ENCODE measurements around the gene UBE2E2.

The UBE2E2 gene

GRCh38 chr3:23480329-23480714 is 277.2 kb downstream of the UBE2E2 start:
- no peak for DNase-seq (ENCODE audit: low read depth in 2 of 2)

GRCh38 chr3:23481011-23481615 is 278.0 kb downstream of the UBE2E2 start:
- no peak for DNase-seq (ENCODE audit: low read depth in 2 of 2)

GRCh38 chr3:23481616-23482278 is 278.6 kb downstream of the UBE2E2 start:
- DNase-seq (ENCODE audit: low read depth in 2 of 2), result no peak

GRCh38 chr3:23484386-23484785 is 281.3 kb downstream of the UBE2E2 start:
- DNase-seq (ENCODE audit: low read depth in 2 of 2), result no peak

GRCh38 chr3:23485922-23486321 is 282.8 kb downstream of the UBE2E2 start:
- DNase-seq (ENCODE audit: low read depth in 2 of 2), result no peak

- DNase-seq (ENCODE audit: low read depth in 2 of 2), result no peak
Observed at GRCh38 chr3:23487015-23487414, 283.9 kb downstream of the UBE2E2 start.

GRCh38 chr3:23488618-23489017 is 285.5 kb downstream of the UBE2E2 start:
- no peak for DNase-seq (ENCODE audit: low read depth in 2 of 2)

GRCh38 chr3:23489300-23490158 is 286.4 kb downstream of the UBE2E2 start:
- DNase-seq (ENCODE audit: low read depth in 2 of 2), result no peak

- no peak for DNase-seq (ENCODE audit: low read depth in 2 of 2)
Observed at GRCh38 chr3:23490459-23490858, 287.3 kb downstream of the UBE2E2 start.

GRCh38 chr3:23492057-23492456 is 288.9 kb downstream of the UBE2E2 start:
- no peak for DNase-seq (ENCODE audit: low read depth in 2 of 2)

GRCh38 chr3:23493889-23494288 is 290.8 kb downstream of the UBE2E2 start:
- DNase-seq (ENCODE audit: low read depth in 2 of 2), result no peak

- no peak for DNase-seq (ENCODE audit: low read depth in 2 of 2)
Observed at GRCh38 chr3:23494967-23495366, 291.8 kb downstream of the UBE2E2 start.

GRCh38 chr3:23495507-23495906 is 292.4 kb downstream of the UBE2E2 start:
- DNase-seq (ENCODE audit: low read depth in 2 of 2), result no peak

GRCh38 chr3:23496165-23496564 is 293.0 kb downstream of the UBE2E2 start:
- DNase-seq (ENCODE audit: low read depth in 2 of 2), result no peak

GRCh38 chr3:23497156-23497555 is 294.0 kb downstream of the UBE2E2 start:
- no peak for DNase-seq (ENCODE audit: low read depth in 2 of 2)

- DNase-seq (ENCODE audit: low read depth in 2 of 2), result no peak
Observed at GRCh38 chr3:23501201-23501802, 298.2 kb downstream of the UBE2E2 start.

- no peak for DNase-seq (ENCODE audit: low read depth in 2 of 2)
Observed at GRCh38 chr3:23508464-23508863, 305.3 kb downstream of the UBE2E2 start.

GRCh38 chr3:23518441-23518840 is 315.3 kb downstream of the UBE2E2 start:
- DNase-seq (ENCODE audit: low read depth in 2 of 2), result no peak

- no peak for DNase-seq (ENCODE audit: low read depth in 2 of 2)
Observed at GRCh38 chr3:23519314-23520208, 316.4 kb downstream of the UBE2E2 start.

GRCh38 chr3:23527326-23527725 is 324.2 kb downstream of the UBE2E2 start:
- no peak for DNase-seq (ENCODE audit: low read depth in 2 of 2)

GRCh38 chr3:23533596-23533995 is 330.5 kb downstream of the UBE2E2 start:
- no peak for DNase-seq (ENCODE audit: low read depth in 2 of 2)

Data from stimulated activated CD8-positive, alpha-beta memory T cell treated with anti-CD3 and anti-CD28 coated beads, Interleukin-2, amount 100 ng/mL, for 48 hours (primary cell).